ENCODE results near the gene SART1. TPM values are rescaled to one million over a fixed set of nuclear protein-coding genes. Genes with fewer than 3 reads are reported as not detected.
"Not testable (repeated sequence)": the region's sequence is repeated elsewhere in the genome, so short reads cannot be mapped to it uniquely, and the experiment has no call there.

The SART1 gene
- total RNA-seq, 2 donors from 2014 or later = 74.2 to 80.9 TPM

- no peak overlapping the region for H3K27ac Mint-ChIP-seq
- H3K36me3 Mint-ChIP-seq (ENCODE audit: low read depth) = peaks cover 2% of the 10 kb centered on the region
- no peaks in the 10 kb centered on the region for H3K9me3 ChIP-seq (ENCODE audit: control insufficient read depth, low read length, poor library complexity, severe bottlenecking)
- H3K27me3 Mint-ChIP-seq = peaks cover 13% of the 10 kb centered on the region
- no peak for DNase-seq
- H3K4me1 Mint-ChIP-seq = peaks cover 5% of the 10 kb centered on the region
- H3K4me3 Mint-ChIP-seq = peak overlapping the region; percentile 31
- ATAC-seq = no peak
Measured at GRCh38 chr11:66012371-66012945, 50.9 kb downstream of the SART1 start.

- DNase-seq = no peak
Measured at GRCh38 chr11:66012946-66013761, 51.6 kb downstream of the SART1 start.

GRCh38 chr11:66013762-66014100, 52.2 kb downstream of the SART1 start:
- DNase-seq (no peak), ATAC-seq (no peak)
- Mint-ChIP-seq H3K36me3 (ENCODE audit: low read depth) (peaks cover 2% of the 10 kb centered on the region), H3K4me3 (no peak overlapping the region), H3K4me1 (peaks cover 5% of the 10 kb centered on the region), H3K27me3 (peaks cover 13% of the 10 kb centered on the region), H3K27ac (no peak overlapping the region)
- H3K9me3 ChIP-seq (ENCODE audit: control insufficient read depth, low read length, poor library complexity, severe bottlenecking) = no peaks in the 10 kb centered on the region

More at GRCh38 chr11:66012946-66013761, 51.6 kb downstream of the SART1 start:
- H3K27me3 Mint-ChIP-seq = peaks cover 13% of the 10 kb centered on the region
- H3K9me3 ChIP-seq (ENCODE audit: control insufficient read depth, low read length, poor library complexity, severe bottlenecking) = no peaks in the 10 kb centered on the region
- peaks cover 2% of the 10 kb centered on the region for H3K36me3 Mint-ChIP-seq (ENCODE audit: low read depth)
- no peak for ATAC-seq
- H3K27ac Mint-ChIP-seq = no peak overlapping the region
- peaks cover 5% of the 10 kb centered on the region for H3K4me1 Mint-ChIP-seq
- no peak overlapping the region for H3K4me3 Mint-ChIP-seq

- no peak overlapping the region for H3K4me3 Mint-ChIP-seq
- H3K4me1 Mint-ChIP-seq = peaks cover 5% of the 10 kb centered on the region
- H3K27ac Mint-ChIP-seq = no peak overlapping the region
- DNase-seq (no peak), ATAC-seq (no peak)
- H3K9me3 ChIP-seq (ENCODE audit: control insufficient read depth, low read length, poor library complexity, severe bottlenecking) = no peaks in the 10 kb centered on the region
- peaks cover 2% of the 10 kb centered on the region for H3K36me3 Mint-ChIP-seq (ENCODE audit: low read depth)
- peaks cover 13% of the 10 kb centered on the region for H3K27me3 Mint-ChIP-seq
Measured at GRCh38 chr11:66014804-66015453, 53.4 kb downstream of the SART1 start.

GRCh38 chr11:66015454-66015881, 53.9 kb downstream of the SART1 start:
- H3K36me3 Mint-ChIP-seq (ENCODE audit: low read depth) = peaks cover 2% of the 10 kb centered on the region
- ATAC-seq (no peak), DNase-seq (no peak)
- H3K4me1 Mint-ChIP-seq = peaks cover 4% of the 10 kb centered on the region
- peaks cover 9% of the 10 kb centered on the region for H3K27me3 Mint-ChIP-seq
- no peak overlapping the region for H3K27ac Mint-ChIP-seq
- no peak overlapping the region for H3K4me3 Mint-ChIP-seq
- H3K9me3 ChIP-seq (ENCODE audit: control insufficient read depth, low read length, poor library complexity, severe bottlenecking) = no peaks in the 10 kb centered on the region

GRCh38 chr11:66015936-66016792, 54.6 kb downstream of the SART1 start:
- no peaks in the 10 kb centered on the region for H3K9me3 ChIP-seq (ENCODE audit: control insufficient read depth, low read length, poor library complexity, severe bottlenecking)
- DNase-seq = no peak
- Mint-ChIP-seq H3K27me3 (peaks cover 7% of the 10 kb centered on the region), H3K4me3 (no peak overlapping the region), H3K36me3 (ENCODE audit: low read depth) (peaks cover 2% of the 10 kb centered on the region), H3K27ac (no peak overlapping the region), H3K4me1 (peaks cover 4% of the 10 kb centered on the region)
- ATAC-seq = no peak

- no peak for DNase-seq
- Mint-ChIP-seq H3K27ac (no peak overlapping the region), H3K27me3 (peaks cover 7% of the 10 kb centered on the region), H3K4me3 (no peak overlapping the region), H3K4me1 (peaks cover 7% of the 10 kb centered on the region), H3K36me3 (ENCODE audit: low read depth) (peaks cover 2% of the 10 kb centered on the region)
- ATAC-seq = no peak
- no peaks in the 10 kb centered on the region for H3K9me3 ChIP-seq (ENCODE audit: control insufficient read depth, low read length, poor library complexity, severe bottlenecking)
Measured at GRCh38 chr11:66016793-66017177, 55.3 kb downstream of the SART1 start.

GRCh38 chr11:66017321-66017720, 55.8 kb downstream of the SART1 start:
- peaks cover 7% of the 10 kb centered on the region for H3K4me1 Mint-ChIP-seq
- H3K4me3 Mint-ChIP-seq = no peak overlapping the region
- peaks cover 2% of the 10 kb centered on the region for H3K36me3 Mint-ChIP-seq (ENCODE audit: low read depth)
- H3K27ac Mint-ChIP-seq = no peak overlapping the region
- H3K9me3 ChIP-seq (ENCODE audit: control insufficient read depth, low read length, poor library complexity, severe bottlenecking) = no peaks in the 10 kb centered on the region
- no peak for DNase-seq
- H3K27me3 Mint-ChIP-seq = peaks cover 7% of the 10 kb centered on the region
- no peak for ATAC-seq

- Mint-ChIP-seq H3K4me1 (peaks cover 11% of the 10 kb centered on the region), H3K4me3 (no peak overlapping the region), H3K27me3 (peaks cover 5% of the 10 kb centered on the region), H3K36me3 (ENCODE audit: low read depth) (no peaks in the 10 kb centered on the region), H3K27ac (no peak overlapping the region)
- ATAC-seq = no peak
- H3K9me3 ChIP-seq (ENCODE audit: control insufficient read depth, low read length, poor library complexity, severe bottlenecking) = no peaks in the 10 kb centered on the region
- no peak for DNase-seq
Measured at GRCh38 chr11:66020212-66020611, 58.7 kb downstream of the SART1 start.

GRCh38 chr11:66020618-66021357, 59.3 kb downstream of the SART1 start:
- Mint-ChIP-seq H3K27ac (no peak overlapping the region), H3K4me1 (peaks cover 12% of the 10 kb centered on the region), H3K36me3 (ENCODE audit: low read depth) (no peaks in the 10 kb centered on the region), H3K27me3 (peaks cover 5% of the 10 kb centered on the region), H3K4me3 (no peak overlapping the region)
- ATAC-seq (peak; percentile 42), DNase-seq (no peak)
- H3K9me3 ChIP-seq (ENCODE audit: control insufficient read depth, low read length, poor library complexity, severe bottlenecking) = no peaks in the 10 kb centered on the region

GRCh38 chr11:66022401-66023185, 61.1 kb downstream of the SART1 start:
- H3K4me3 Mint-ChIP-seq = peak overlapping the region; percentile 77
- DNase-seq (peak; percentile 63 to 81 (median 67)), ATAC-seq (peak; percentile 95)
- H3K27ac Mint-ChIP-seq = peak overlapping the region; percentile 63
- peaks cover 5% of the 10 kb centered on the region for H3K27me3 Mint-ChIP-seq
- H3K9me3 ChIP-seq (ENCODE audit: control insufficient read depth, low read length, poor library complexity, severe bottlenecking) = no peaks in the 10 kb centered on the region
- no peaks in the 10 kb centered on the region for H3K36me3 Mint-ChIP-seq (ENCODE audit: low read depth)
- H3K4me1 Mint-ChIP-seq = peaks cover 12% of the 10 kb centered on the region

- H3K9me3 ChIP-seq (ENCODE audit: control insufficient read depth, low read length, poor library complexity, severe bottlenecking); ATAC-seq; H3K27me3 Mint-ChIP-seq; H3K27ac Mint-ChIP-seq; H3K4me3 Mint-ChIP-seq; DNase-seq; H3K36me3 Mint-ChIP-seq (ENCODE audit: low read depth): not testable (repeated sequence)
- peaks cover 12% of the 10 kb centered on the region for H3K4me1 Mint-ChIP-seq
Measured at GRCh38 chr11:66023186-66023440, 61.6 kb downstream of the SART1 start.

Data from T-helper 17 cell (primary cell).